Measurements from ENCODE around the gene JCAD. TPM values are rescaled to one million over a fixed set of nuclear protein-coding genes. Genes with fewer than 3 reads are reported as not detected.

The JCAD gene
- polyA plus RNA-seq, 2 donors: 1.0 to 2.7 TPM

DNA sequence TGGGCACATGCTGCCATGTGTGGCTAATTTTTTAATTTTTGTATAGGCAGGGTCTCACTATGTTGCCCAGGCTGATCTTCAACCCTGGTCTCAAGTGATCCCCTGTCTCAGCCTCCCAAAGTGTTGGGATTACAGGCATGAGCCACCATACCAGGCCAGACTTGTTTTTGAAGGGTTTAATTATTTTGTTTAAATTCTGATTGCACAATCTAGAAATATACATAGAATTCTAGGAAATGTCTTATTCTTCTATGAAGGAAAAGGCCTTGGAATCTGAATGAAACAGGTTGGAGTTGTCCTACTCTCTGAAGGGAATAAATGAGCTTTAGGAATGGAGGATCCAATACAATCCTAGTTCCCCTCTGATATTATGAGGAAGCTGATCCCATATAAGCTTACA, 15.5 kb upstream of the JCAD start:
- H3K9me3 ChIP-seq (ENCODE audit: control insufficient read depth in 2 of 2, insufficient read depth in 1 of 2, low read depth in 1 of 2, low read length in 1 of 2): peaks cover 0 to 2% of the 10 kb centered on the region in 2 donors
- peaks cover 0 to 2% of the 10 kb centered on the region in 2 donors for H3K36me3 ChIP-seq (ENCODE audit: control insufficient read depth in 2 of 2, insufficient read depth in 2 of 2, low read length in 1 of 2)
- H3K4me3 ChIP-seq (ENCODE audit: low read depth in 1 of 2, low read length in 2 of 2): no peak overlapping the region
- no peaks in the 10 kb centered on the region for H3K4me1 ChIP-seq (ENCODE audit: control insufficient read depth in 2 of 2, insufficient read depth in 2 of 2, low read length in 1 of 2)
- no peaks in the 10 kb centered on the region for H3K27me3 ChIP-seq (ENCODE audit: control insufficient read depth in 1 of 2, insufficient read depth in 2 of 2, low read length in 2 of 2)
- H3K27ac ChIP-seq (ENCODE audit: low read depth in 2 of 2, low read length in 1 of 2): no peak overlapping the region

DNA sequence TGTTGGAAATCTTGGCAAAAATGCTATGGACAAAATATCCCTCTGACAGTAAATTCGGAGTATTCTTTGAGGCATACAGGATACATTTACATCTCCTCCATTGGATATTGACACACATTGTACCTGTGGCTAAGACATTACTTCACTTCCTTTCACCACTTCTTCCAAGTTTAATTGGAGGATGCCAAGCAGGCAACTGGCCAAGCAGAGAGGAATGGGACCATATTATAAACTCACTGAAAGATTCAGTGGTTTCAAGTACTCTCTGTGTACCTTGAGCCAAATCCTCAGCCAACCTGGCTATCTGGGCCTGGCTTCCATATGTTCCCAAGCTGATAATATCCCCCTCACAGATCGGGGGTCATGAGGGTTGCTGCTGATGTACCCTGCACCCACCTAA, 14.7 kb upstream of the JCAD start:
- WGBS, 2 donors: 86 to 95% methylated on average over 2 of the region's 2 CpGs
- no peaks in the 10 kb centered on the region for H3K9me3 ChIP-seq (ENCODE audit: control insufficient read depth in 2 of 2, insufficient read depth in 1 of 2, low read depth in 1 of 2, low read length in 1 of 2)
- H3K27ac ChIP-seq (ENCODE audit: low read depth in 2 of 2, low read length in 1 of 2): no peak overlapping the region
- H3K4me1 ChIP-seq (ENCODE audit: control insufficient read depth in 2 of 2, insufficient read depth in 2 of 2, low read length in 1 of 2): no peaks in the 10 kb centered on the region
- peaks cover 0 to 2% of the 10 kb centered on the region in 2 donors for H3K36me3 ChIP-seq (ENCODE audit: control insufficient read depth in 2 of 2, insufficient read depth in 2 of 2, low read length in 1 of 2)
- no peak overlapping the region for H3K4me3 ChIP-seq (ENCODE audit: low read depth in 1 of 2, low read length in 2 of 2)
- H3K27me3 ChIP-seq (ENCODE audit: control insufficient read depth in 1 of 2, insufficient read depth in 2 of 2, low read length in 2 of 2): no peaks in the 10 kb centered on the region

DNA sequence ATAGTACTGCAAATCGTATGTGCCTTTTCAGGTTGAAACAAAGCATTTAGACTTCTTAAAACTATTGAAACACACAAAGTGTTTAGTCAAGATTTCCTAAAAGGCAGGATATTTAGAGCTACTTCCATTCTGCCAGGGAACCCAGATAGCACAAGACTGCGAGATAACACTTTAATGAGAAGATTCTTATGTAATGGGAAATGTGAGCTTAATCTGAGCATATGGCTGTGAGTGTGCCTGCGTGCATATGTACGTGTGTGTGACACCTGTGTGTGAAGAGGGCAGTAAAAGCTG, 14.3 kb upstream of the JCAD start:
- WGBS, 2 donors: 83 to 87% methylated on average over 4 of the region's 4 CpGs
- Histone ChIP-seq H3K4me1 (ENCODE audit: control insufficient read depth in 2 of 2, insufficient read depth in 2 of 2, low read length in 1 of 2) (no peaks in the 10 kb centered on the region), H3K9me3 (ENCODE audit: control insufficient read depth in 2 of 2, insufficient read depth in 1 of 2, low read depth in 1 of 2, low read length in 1 of 2) (no peaks in the 10 kb centered on the region)

DNA sequence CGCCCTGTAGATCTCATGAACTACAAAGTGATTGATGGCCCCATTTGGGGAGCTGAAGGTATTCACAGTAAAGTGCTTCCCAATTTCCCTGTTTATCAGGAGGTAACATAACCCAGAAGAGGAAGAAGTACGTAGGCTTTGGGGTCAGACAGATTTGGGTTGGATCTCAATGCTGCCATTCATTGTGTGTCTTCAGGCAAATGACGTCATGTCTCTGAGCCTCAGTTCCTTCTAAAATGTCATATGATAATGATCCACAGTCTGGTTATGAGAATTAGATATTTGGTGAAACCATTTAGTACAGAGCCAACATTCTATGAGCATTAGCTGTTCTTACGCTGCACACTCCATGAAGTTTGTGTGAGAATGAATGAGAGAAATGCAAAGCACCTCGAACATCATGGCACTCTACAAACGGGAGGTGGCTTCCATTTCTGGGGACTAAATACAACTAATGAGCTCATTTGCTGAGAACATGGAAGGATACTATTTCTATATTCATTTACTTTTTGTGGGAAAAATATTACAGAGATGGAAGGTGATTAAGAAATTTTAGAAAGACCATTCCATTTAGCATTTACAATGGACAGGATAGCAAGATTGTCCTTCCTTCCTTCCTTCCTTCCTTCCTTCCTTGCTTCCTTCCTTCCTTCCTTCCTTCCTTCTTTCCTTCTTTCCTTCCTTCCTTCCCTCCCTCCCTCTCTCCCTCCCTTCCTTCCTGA, 13.8 kb upstream of the JCAD start:
- Histone ChIP-seq H3K4me3 (ENCODE audit: low read depth in 1 of 2, low read length in 2 of 2) (no peak overlapping the region), H3K36me3 (ENCODE audit: control insufficient read depth in 2 of 2, insufficient read depth in 2 of 2, low read length in 1 of 2) (no peaks in the 10 kb centered on the region), H3K4me1 (ENCODE audit: control insufficient read depth in 2 of 2, insufficient read depth in 2 of 2, low read length in 1 of 2) (no peaks in the 10 kb centered on the region), H3K27me3 (ENCODE audit: control insufficient read depth in 1 of 2, insufficient read depth in 2 of 2, low read length in 2 of 2) (no peaks in the 10 kb centered on the region), H3K27ac (ENCODE audit: low read depth in 2 of 2, low read length in 1 of 2) (no peak overlapping the region), H3K9me3 (ENCODE audit: control insufficient read depth in 2 of 2, insufficient read depth in 1 of 2, low read depth in 1 of 2, low read length in 1 of 2) (no peaks in the 10 kb centered on the region)
- 91% methylated on average over 6 of the region's 6 CpGs for WGBS, 2 donors

More for the DNA sequence above, 14.3 kb upstream of the JCAD start:
- Histone ChIP-seq H3K27ac (ENCODE audit: low read depth in 2 of 2, low read length in 1 of 2) (no peak overlapping the region), H3K27me3 (ENCODE audit: control insufficient read depth in 1 of 2, insufficient read depth in 2 of 2, low read length in 2 of 2) (no peaks in the 10 kb centered on the region), H3K4me3 (ENCODE audit: low read depth in 1 of 2, low read length in 2 of 2) (no peak overlapping the region), H3K36me3 (ENCODE audit: control insufficient read depth in 2 of 2, insufficient read depth in 2 of 2, low read length in 1 of 2) (peaks cover 0 to under 1% of the 10 kb centered on the region in 2 donors)

DNA sequence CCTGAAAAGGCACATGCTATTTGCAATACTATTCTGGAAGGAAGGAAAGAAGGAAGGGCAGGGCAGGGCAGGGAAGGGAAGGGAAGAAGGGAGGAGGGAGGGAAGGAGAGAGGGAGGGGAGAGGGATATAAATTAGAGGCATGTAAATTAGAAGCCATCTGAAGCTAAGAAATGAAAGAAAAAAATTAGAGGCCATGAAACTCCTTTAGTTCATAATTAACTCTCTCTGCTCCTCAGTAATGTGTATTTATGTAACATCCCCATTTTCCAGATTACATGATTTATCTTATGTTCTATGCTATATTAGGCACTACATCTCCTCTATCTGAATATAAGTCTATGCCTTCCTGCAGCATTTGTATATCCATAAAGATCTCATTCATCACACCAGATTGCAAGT, 12.7 kb upstream of the JCAD start:
- Histone ChIP-seq H3K9me3 (ENCODE audit: control insufficient read depth in 2 of 2, insufficient read depth in 1 of 2, low read depth in 1 of 2, low read length in 1 of 2) (no peaks in the 10 kb centered on the region), H3K27me3 (ENCODE audit: control insufficient read depth in 1 of 2, insufficient read depth in 2 of 2, low read length in 2 of 2) (no peaks in the 10 kb centered on the region), H3K27ac (ENCODE audit: low read depth in 2 of 2, low read length in 1 of 2) (no peak overlapping the region), H3K4me1 (ENCODE audit: control insufficient read depth in 2 of 2, insufficient read depth in 2 of 2, low read length in 1 of 2) (no peaks in the 10 kb centered on the region), H3K4me3 (ENCODE audit: low read depth in 1 of 2, low read length in 2 of 2) (no peak overlapping the region), H3K36me3 (ENCODE audit: control insufficient read depth in 2 of 2, insufficient read depth in 2 of 2, low read length in 1 of 2) (no peaks in the 10 kb centered on the region)

DNA sequence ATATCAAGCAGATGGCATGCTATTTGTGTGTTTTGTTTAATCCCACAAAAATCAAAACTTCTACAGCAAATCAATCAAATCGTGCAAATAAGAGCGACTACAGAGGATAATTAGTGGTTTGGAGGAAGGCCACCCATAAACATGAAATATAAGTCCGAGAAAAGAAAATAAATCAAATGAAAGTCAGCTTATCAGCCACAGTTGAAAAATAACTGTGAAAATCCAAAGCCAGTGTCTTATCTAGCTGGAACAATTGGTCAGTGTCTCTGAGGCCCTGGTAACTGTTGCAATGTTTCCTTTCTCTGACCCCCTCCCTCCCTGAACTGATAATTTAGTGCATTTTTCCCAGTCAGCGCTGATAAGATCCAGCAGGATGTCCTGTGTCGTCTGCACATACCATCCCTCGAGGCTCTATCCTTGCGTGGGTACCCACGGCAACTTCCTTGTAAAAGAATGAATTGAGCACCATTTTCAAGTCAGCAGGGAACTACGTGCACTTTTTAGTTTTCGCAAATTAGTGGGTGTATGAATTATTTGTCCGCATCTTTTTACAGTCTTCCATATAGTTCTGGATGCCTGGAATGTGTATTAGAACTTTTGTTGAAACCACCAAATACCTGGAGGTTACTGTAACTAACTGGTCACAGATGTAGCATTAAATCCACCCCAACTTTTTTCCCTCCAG, 10.8 kb upstream of the JCAD start:
- H3K36me3 ChIP-seq (ENCODE audit: control insufficient read depth in 2 of 2, insufficient read depth in 2 of 2, low read length in 1 of 2): no peaks in the 10 kb centered on the region

DNA sequence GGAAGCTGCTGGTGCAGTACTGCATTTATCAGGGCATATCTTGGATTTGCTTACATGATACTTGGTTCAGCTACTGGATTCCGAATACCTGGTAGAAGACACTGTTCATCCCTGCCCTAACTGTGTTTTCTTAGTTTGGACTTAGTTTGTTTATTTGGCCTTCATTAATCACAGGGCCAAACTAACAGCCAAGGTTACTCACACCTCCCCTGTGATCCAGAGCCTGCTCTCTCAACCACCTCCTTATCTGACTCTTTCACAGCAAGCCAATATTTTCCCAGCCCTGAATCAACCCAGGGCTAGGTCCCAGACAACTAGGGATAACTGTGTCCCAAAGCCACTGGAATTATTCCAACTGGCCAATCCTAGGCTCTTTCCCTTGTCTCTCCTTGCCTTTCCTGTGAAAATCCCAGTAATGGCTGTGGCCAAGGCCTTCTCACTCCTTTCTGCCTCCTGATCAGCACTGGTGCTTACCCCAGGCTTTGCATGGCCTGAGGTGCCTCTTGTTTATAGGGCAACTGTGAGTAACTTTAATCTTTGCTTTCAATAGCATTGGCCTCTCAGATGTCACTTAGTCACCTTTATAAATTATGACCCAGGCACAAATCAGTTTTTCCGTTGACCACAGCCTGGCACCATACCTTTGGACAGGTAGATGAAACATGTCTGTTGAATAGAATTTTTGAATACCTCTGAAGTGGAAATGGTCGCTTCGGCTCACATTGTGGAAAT, 9.3 kb upstream of the JCAD start:
- WGBS, 2 donors: 75 to 94% methylated on average over 4 of the region's 4 CpGs
- no peaks in the 10 kb centered on the region for H3K27me3 ChIP-seq (ENCODE audit: control insufficient read depth in 1 of 2, insufficient read depth in 2 of 2, low read length in 2 of 2)
- H3K9me3 ChIP-seq (ENCODE audit: control insufficient read depth in 2 of 2, insufficient read depth in 1 of 2, low read depth in 1 of 2, low read length in 1 of 2): no peaks in the 10 kb centered on the region
- no peaks in the 10 kb centered on the region for H3K36me3 ChIP-seq (ENCODE audit: control insufficient read depth in 2 of 2, insufficient read depth in 2 of 2, low read length in 1 of 2)
- no peaks in the 10 kb centered on the region for H3K4me1 ChIP-seq (ENCODE audit: control insufficient read depth in 2 of 2, insufficient read depth in 2 of 2, low read length in 1 of 2)
- H3K4me3 ChIP-seq (ENCODE audit: low read depth in 1 of 2, low read length in 2 of 2): no peak overlapping the region
- H3K27ac ChIP-seq (ENCODE audit: low read depth in 2 of 2, low read length in 1 of 2): no peak overlapping the region

More for the DNA sequence above, 10.8 kb upstream of the JCAD start:
- no peak overlapping the region for H3K27ac ChIP-seq (ENCODE audit: low read depth in 2 of 2, low read length in 1 of 2)
- H3K27me3 ChIP-seq (ENCODE audit: control insufficient read depth in 1 of 2, insufficient read depth in 2 of 2, low read length in 2 of 2): no peaks in the 10 kb centered on the region
- WGBS, 2 donors: 65 to 74% methylated on average over 11 of the region's 11 CpGs
- no peaks in the 10 kb centered on the region for H3K9me3 ChIP-seq (ENCODE audit: control insufficient read depth in 2 of 2, insufficient read depth in 1 of 2, low read depth in 1 of 2, low read length in 1 of 2)
- no peak overlapping the region for H3K4me3 ChIP-seq (ENCODE audit: low read depth in 1 of 2, low read length in 2 of 2)
- no peaks in the 10 kb centered on the region for H3K4me1 ChIP-seq (ENCODE audit: control insufficient read depth in 2 of 2, insufficient read depth in 2 of 2, low read length in 1 of 2)

DNA sequence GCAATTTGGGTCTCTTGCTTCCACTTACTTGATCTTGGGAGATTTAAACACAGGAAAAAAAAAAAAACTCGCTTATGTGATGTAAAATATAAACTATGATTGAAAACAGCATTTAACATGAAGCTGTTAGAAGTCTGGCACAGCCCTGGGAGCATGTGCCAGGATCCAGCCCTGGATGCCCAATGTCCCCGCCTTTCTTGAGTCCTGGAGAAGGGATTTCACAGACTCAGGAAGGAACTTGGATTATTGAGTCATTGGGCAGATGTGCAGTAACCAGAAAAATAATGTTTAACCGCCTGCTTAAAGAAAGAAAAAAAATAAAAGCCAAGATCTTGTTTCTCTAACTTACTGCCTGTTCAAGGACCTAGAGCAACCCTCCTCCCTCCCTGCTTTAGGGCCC, 3.7 kb upstream of the JCAD start:
- Histone ChIP-seq H3K4me3 (ENCODE audit: low read depth in 1 of 2, low read length in 2 of 2) (no peak overlapping the region), H3K27me3 (ENCODE audit: control insufficient read depth in 1 of 2, insufficient read depth in 2 of 2, low read length in 2 of 2) (peaks cover 0 to 3% of the 10 kb centered on the region in 2 donors), H3K9me3 (ENCODE audit: control insufficient read depth in 2 of 2, insufficient read depth in 1 of 2, low read depth in 1 of 2, low read length in 1 of 2) (no peaks in the 10 kb centered on the region), H3K27ac (ENCODE audit: low read depth in 2 of 2, low read length in 1 of 2) (no peak overlapping the region), H3K4me1 (ENCODE audit: control insufficient read depth in 2 of 2, insufficient read depth in 2 of 2, low read length in 1 of 2) (peaks cover 0 to 5% of the 10 kb centered on the region in 2 donors), H3K36me3 (ENCODE audit: control insufficient read depth in 2 of 2, insufficient read depth in 2 of 2, low read length in 1 of 2) (no peaks in the 10 kb centered on the region)
- 40 to 57% methylated on average over 3 of the region's 3 CpGs for WGBS, 2 donors

DNA sequence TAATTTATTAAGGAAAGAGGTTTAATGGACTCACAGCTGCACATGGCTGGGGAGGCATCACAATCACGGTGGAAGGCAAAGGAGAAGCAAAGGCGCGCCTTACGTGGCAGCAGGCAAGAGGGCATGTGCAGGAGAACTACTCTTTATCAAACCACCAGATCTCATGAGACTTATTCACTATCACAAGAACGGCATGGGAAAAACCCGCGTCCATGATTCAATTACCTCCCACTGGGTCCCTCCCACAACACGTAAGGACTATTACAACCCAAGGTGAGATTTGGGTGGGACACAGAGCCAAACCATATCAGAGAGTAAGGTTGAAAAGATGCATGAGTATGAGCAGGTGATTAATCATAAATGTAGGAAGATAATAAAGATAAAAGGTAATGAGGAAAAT, 3.2 kb upstream of the JCAD start:
- H3K9me3 ChIP-seq (ENCODE audit: control insufficient read depth in 2 of 2, insufficient read depth in 1 of 2, low read depth in 1 of 2, low read length in 1 of 2): no peaks in the 10 kb centered on the region
- WGBS, 2 donors: 82% methylated on average over 8 of the region's 8 CpGs
- peaks cover 0 to 5% of the 10 kb centered on the region in 2 donors for H3K4me1 ChIP-seq (ENCODE audit: control insufficient read depth in 2 of 2, insufficient read depth in 2 of 2, low read length in 1 of 2)

More for the DNA sequence above, 3.2 kb upstream of the JCAD start:
- Histone ChIP-seq H3K27ac (ENCODE audit: low read depth in 2 of 2, low read length in 1 of 2) (no peak overlapping the region), H3K27me3 (ENCODE audit: control insufficient read depth in 1 of 2, insufficient read depth in 2 of 2, low read length in 2 of 2) (peaks cover 0 to 3% of the 10 kb centered on the region in 2 donors), H3K36me3 (ENCODE audit: control insufficient read depth in 2 of 2, insufficient read depth in 2 of 2, low read length in 1 of 2) (no peaks in the 10 kb centered on the region), H3K4me3 (ENCODE audit: low read depth in 1 of 2, low read length in 2 of 2) (no peak overlapping the region)

Measured in esophagus (tissue), 2 donors.